Right lobe of liver (tissue), 6 donors: Measurements from ENCODE around the gene IQSEC3. TPM values are rescaled to one million over a fixed set of nuclear protein-coding genes. Genes with fewer than 3 reads are reported as not detected.

Experiments
- ATAC-seq, 4 donors: fragments of 200-7000 bp; cut with Tn5 transposase; one replicate each; pipeline ENCODE4 v1.9.1; 2020; ENCODE audit warnings: mild to moderate bottlenecking in 4 of 4, moderate library complexity in 4 of 4
- DNase-seq, 3 donors: peaks; one replicate each; pipeline ENCODE4 v3.0.0-alpha.2; 2020
- H3K27ac ChIP-seq, 3 donors: fragments of 200-600 bp; one replicate each; pipeline ENCODE4 v1.8.0; 2022
- H3K27me3 ChIP-seq, 2 donors: fragments of 200-600 bp; one replicate each; pipeline ENCODE4 v1.8.0; 2022
- H3K36me3 ChIP-seq, 4 donors: fragments of 200-600 bp; sonication (generic) in 1 of 4; one replicate each; pipeline versions ENCODE4 v1.5.1 to v1.8.0; 2017 to 2022; ENCODE audit warnings: control low read depth in 1 of 4
- H3K4me1 ChIP-seq, 4 donors: fragments of 200-600 bp; sonication (generic) in 1 of 4; one replicate each; pipeline versions ENCODE4 v1.5.1 to v1.8.0; 2017 to 2022; ENCODE audit warnings: control low read depth in 1 of 4
- H3K4me3 ChIP-seq, 3 donors: fragments of 200-600 bp; one replicate each; pipeline ENCODE4 v1.8.0; 2022
- H3K9me3 ChIP-seq, 4 donors: fragments of 200-600 bp; sonication (generic) in 1 of 4; one replicate each; pipeline versions ENCODE4 v1.5.1 to v1.8.0; 2017 to 2022; ENCODE audit warnings: control low read depth in 1 of 4
- POLR2A ChIP-seq: fragments of 450-650 bp; IDR thresholded peaks from one replicate; pipeline ENCODE4 v1.6.1; 2017; ENCODE audit warnings: antibody characterized with exemption, mild to moderate bottlenecking
- WGBS: methylation state at CpG from one replicate; pipeline ENCODE4 v1.1.6; 2018; ENCODE audit warnings: low coverage, low lambda C conversion rate; ENCODE audit not compliant: insufficient coverage; ENCODE audit errors: missing lambda C conversion rate; 5-methylcytosine and 5-hydroxymethylcytosine counted together
- intact Hi-C, 2 donors: fragments of 100-400 bp; cut with DNase I; formaldehyde crosslinking; loops; one replicate each; pipeline versions ENCODE4 v1.11.2 to v1.14.1; 2022
- total RNA-seq, 6 experiments: library from RNA; depleted of rRNA in 2 of 6; stranded (reverse); fragments of >200 nt in 2 of 6; fragmentation: NEBNext Ultra II Directional in 3 of 6; extraction: Animal tissue kit (Norgen Biotek cat#: 25700) in 3 of 6; gene quantifications; one replicate each; pipeline versions ENCODE4 v1.1.0 to v1.2.4, GENCODE V29; 2016 to 2023
- TF ChIP-seq, protein P1 (sequence below), 4 donors: fragments of 200-600 bp in 3 of 4; fragments of 450-650 bp in 1 of 4; IDR thresholded peaks; one replicate each; pipeline versions ENCODE4 v1.5.1 to v1.8.0; 2016 to 2022; ENCODE audit warnings: antibody characterized with exemption in 4 of 4, mild to moderate bottlenecking in 2 of 4
- donor health status: DM: no; HTN: yes; CAD: no.
- donor health status: DM: no; HTN: no; CAD: no.
- donor health status: DM: no; HTN: no; CAD: no.
- donor health status: DM: no; HTN: yes; CAD: no.
- donor health status: DM: no; HTN: yes; CAD: no.

Gene IQSEC3
- total RNA-seq, 6 experiments from 2014 or later, result 0.05 to 0.64 (median 0.15) TPM; not detected in 1

DNA sequence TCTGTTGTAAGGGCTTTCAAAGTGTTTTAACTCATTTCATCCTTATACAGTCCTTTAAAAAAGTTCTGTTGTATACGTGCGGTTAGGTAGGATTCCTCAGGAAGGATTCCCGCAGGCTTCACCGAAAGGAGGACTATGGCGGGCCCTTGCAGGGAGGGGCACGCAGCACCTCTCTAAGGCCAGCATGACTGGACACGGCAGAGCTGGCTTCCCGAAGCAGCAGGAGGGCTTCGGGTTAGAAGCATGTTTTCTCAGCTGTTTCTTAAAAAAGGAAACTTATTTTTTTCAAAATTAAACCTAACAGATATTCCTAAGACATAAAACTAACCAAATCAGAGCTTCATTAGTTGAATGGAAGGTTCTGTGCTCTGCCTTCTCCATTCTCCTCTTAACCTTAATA lies 21.3 kb downstream of the IQSEC3 start:
- ATAC-seq (no peak), DNase-seq (no peak)
- 73% methylated on average over 9 of the region's 9 CpGs for WGBS
- H3K4me1 ChIP-seq, result no peaks in the 10 kb centered on the region
- H3K27me3 ChIP-seq, result no peaks in the 10 kb centered on the region
- no peak overlapping the region for H3K27ac ChIP-seq
- H3K9me3 ChIP-seq, result no peaks in the 10 kb centered on the region
- H3K36me3 ChIP-seq, result no peaks in the 10 kb centered on the region
- TF ChIP-seq, protein P1, sequence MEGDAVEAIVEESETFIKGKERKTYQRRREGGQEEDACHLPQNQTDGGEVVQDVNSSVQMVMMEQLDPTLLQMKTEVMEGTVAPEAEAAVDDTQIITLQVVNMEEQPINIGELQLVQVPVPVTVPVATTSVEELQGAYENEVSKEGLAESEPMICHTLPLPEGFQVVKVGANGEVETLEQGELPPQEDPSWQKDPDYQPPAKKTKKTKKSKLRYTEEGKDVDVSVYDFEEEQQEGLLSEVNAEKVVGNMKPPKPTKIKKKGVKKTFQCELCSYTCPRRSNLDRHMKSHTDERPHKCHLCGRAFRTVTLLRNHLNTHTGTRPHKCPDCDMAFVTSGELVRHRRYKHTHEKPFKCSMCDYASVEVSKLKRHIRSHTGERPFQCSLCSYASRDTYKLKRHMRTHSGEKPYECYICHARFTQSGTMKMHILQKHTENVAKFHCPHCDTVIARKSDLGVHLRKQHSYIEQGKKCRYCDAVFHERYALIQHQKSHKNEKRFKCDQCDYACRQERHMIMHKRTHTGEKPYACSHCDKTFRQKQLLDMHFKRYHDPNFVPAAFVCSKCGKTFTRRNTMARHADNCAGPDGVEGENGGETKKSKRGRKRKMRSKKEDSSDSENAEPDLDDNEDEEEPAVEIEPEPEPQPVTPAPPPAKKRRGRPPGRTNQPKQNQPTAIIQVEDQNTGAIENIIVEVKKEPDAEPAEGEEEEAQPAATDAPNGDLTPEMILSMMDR (IDR thresholded peaks at IDR 0.05), result no peak
- TF ChIP-seq POLR2A, result no peak
- H3K4me3 ChIP-seq, result no peak overlapping the region
- intact Hi-C loops, result no loop called here

DNA sequence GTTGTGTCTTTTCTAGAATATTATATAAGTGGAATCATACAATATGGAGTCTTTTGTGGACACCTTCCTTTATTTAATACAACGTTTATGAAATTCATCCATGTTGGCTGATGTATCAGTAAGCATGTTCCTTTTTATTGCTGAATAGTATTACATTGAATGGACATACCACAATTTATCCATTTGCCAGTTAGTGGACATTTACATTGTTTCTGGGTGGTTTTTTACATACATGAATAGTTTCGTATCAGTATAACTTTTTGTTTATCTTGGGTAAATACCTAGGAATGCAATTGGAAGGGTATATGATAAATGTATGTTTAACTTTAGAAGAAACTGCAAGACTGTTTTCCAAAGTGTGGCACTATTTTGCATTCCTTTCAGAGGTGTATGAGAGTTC lies 23.1 kb downstream of the IQSEC3 start:
- Histone ChIP-seq H3K4me3 (no peak overlapping the region), H3K9me3 (no peaks in the 10 kb centered on the region), H3K36me3 (no peaks in the 10 kb centered on the region), H3K27ac (no peak overlapping the region), H3K27me3 (no peaks in the 10 kb centered on the region), H3K4me1 (no peaks in the 10 kb centered on the region)
- intact Hi-C loops, result no loop called here
- no peak for ATAC-seq
- no peak for DNase-seq
- TF ChIP-seq POLR2A, result no peak
- TF ChIP-seq, protein P1 (IDR thresholded peaks at IDR 0.05), result no peak
- 45% methylated on average over 2 of the region's 2 CpGs for WGBS

- DNase-seq (no peak), ATAC-seq (no peak)
- Histone ChIP-seq H3K9me3 (no peaks in the 10 kb centered on the region), H3K27ac (no peak overlapping the region), H3K4me3 (no peak overlapping the region), H3K27me3 (no peaks in the 10 kb centered on the region), H3K36me3 (no peaks in the 10 kb centered on the region), H3K4me1 (no peaks in the 10 kb centered on the region)
- intact Hi-C loops, result no loop called here
- WGBS, result 91% methylated on average over 4 of the region's 7 CpGs
- TF ChIP-seq POLR2A, result no peak
- TF ChIP-seq, protein P1 (IDR thresholded peaks at IDR 0.05), result no peak
These were observed 24.6 kb downstream of the IQSEC3 start for GRCh38 chr12:91213-91612.

DNA sequence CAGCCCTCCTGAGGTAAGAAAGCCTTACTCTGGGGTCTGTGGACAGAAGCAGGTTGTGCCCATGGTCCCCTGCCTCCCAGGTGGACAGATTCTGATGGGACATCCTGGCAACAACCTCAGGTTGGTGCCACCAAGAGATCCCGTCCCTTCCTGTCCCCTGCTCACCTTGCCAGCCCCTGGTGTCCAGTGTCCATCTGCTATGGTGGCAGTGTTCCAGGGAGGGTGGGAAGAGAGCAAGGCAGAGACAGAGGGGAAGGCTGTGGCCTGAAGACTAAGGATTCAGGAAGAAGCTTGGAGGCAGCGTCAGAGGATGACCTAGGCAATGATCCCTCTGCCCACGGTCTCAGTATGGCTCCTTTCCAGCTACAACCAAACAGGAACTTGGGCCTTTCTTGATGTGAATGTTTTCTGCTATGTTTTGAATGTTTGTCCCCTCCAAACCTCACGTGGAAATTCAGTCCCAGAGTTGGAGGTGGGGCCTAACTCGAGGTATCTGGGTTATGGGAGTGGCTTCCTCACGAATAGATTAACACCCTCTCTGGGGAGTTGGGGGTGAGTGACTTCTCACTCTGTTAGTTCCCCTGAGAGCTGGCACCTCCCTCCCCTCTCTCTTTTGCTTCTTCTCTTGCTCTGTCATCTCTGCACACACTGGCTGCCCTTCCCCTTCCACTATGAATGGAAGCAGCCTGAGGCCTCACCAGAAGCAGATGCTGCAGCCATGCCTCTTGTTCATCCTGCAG lies 26.9 kb downstream of the IQSEC3 start:
- no peak for DNase-seq
- WGBS, result 41% methylated on average over 5 of the region's 6 CpGs

More for the DNA sequence above, 26.9 kb downstream of the IQSEC3 start:
- ATAC-seq, result no peak
- Histone ChIP-seq H3K9me3 (no peaks in the 10 kb centered on the region), H3K27me3 (no peaks in the 10 kb centered on the region), H3K4me1 (no peaks in the 10 kb centered on the region), H3K36me3 (no peaks in the 10 kb centered on the region), H3K4me3 (no peak overlapping the region), H3K27ac (no peak overlapping the region)
- TF ChIP-seq, protein P1 (IDR thresholded peaks at IDR 0.05), result no peak
- TF ChIP-seq POLR2A, result no peak
- intact Hi-C loops, result no loop called here
